Measurements from ENCODE around the gene ATL3. TPM values are rescaled to one million over a fixed set of nuclear protein-coding genes. Genes with fewer than 3 reads are reported as not detected.
A peak's percentile ranks its signal among the peaks of the same experiment; 100 is the strongest.

ATL3 gene
- total and polyA plus RNA-seq, 2 of the 13 experiments (the other 11 are each of a cell fraction or from before 2014, with no cell fraction given): not detected

DNA sequence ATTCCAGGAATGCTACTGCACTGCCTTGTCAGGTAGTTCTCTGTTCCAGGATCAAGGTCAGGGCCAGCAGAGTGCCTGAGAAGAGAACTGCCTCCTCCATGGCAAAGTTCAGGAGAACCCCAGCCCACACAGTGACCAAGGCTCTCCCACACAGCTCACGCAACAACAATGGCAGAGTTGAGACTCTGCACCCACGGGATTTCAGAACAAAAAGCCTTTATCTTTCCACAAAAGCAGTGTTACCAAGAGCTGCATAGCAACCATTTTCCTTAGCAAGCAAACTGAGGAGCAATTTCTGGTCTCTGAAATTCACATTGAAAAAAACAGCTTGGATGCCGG lies 68.0 kb downstream of the ATL3 start (continued):
- TF ChIP-seq XRCC5 (optimal IDR thresholded peaks at IDR 0.05; ENCODE audit: low read length) (no peak), KDM2A (CRISPR knock-in tag; IDR thresholded peaks at IDR 0.05; ENCODE audit: borderline replicate concordance, low read depth) (no peak), MED1 (CRISPR knock-in tag; IDR thresholded peaks at IDR 0.05) (0 out of 2 replicates have a peak, but pooled peaks have one; percentile 34), AGO2 (optimal IDR thresholded peaks at IDR 0.05; ENCODE audit: low read depth, low read length) (no peak), NR2C2 (CRISPR knock-in tag; IDR thresholded peaks at IDR 0.05; ENCODE audit: borderline replicate concordance) (no peak), TARDBP (CRISPR knock-in tag; IDR thresholded peaks at IDR 0.05) (0 out of 2 replicates have a peak, but pooled peaks have one; percentile 38), THAP11 (CRISPR knock-in tag; IDR thresholded peaks at IDR 0.05) (peak; percentile 46), MEF2D (CRISPR knock-in tag; IDR thresholded peaks at IDR 0.05) (no peak), KAT8 (CRISPR knock-in tag; IDR thresholded peaks at IDR 0.05) (peak; percentile 57; the same call in 1 of the 2 replicates), TBL1XR1 (IDR thresholded peaks at IDR 0.05; ENCODE audit: borderline replicate concordance, low read length, partially characterized antibody) (peak; percentile 70), ZNF761 (CRISPR knock-in tag; conservative IDR thresholded peaks at IDR 0.05) (no peak), MIER2 (CRISPR knock-in tag; IDR thresholded peaks at IDR 0.05) (peak; percentile 54; the same call in 1 of the 2 replicates), ZNF703 (CRISPR knock-in tag; IDR thresholded peaks at IDR 0.05; ENCODE audit: borderline replicate concordance) (no peak), ESRRA (CRISPR knock-in tag; IDR thresholded peaks at IDR 0.05; ENCODE audit: low read depth) (no peak), ZNF180 (CRISPR knock-in tag; IDR thresholded peaks at IDR 0.05; ENCODE audit: borderline replicate concordance, low read depth) (no peak), ZNF569 (CRISPR knock-in tag; IDR thresholded peaks at IDR 0.05; ENCODE audit: borderline replicate concordance) (no peak), TBX2 (CRISPR knock-in tag; IDR thresholded peaks at IDR 0.05; ENCODE audit: borderline replicate concordance) (0 out of 2 replicates have a peak, but pooled peaks have one; percentile 12)
- TF ChIP-seq, protein P1, sequence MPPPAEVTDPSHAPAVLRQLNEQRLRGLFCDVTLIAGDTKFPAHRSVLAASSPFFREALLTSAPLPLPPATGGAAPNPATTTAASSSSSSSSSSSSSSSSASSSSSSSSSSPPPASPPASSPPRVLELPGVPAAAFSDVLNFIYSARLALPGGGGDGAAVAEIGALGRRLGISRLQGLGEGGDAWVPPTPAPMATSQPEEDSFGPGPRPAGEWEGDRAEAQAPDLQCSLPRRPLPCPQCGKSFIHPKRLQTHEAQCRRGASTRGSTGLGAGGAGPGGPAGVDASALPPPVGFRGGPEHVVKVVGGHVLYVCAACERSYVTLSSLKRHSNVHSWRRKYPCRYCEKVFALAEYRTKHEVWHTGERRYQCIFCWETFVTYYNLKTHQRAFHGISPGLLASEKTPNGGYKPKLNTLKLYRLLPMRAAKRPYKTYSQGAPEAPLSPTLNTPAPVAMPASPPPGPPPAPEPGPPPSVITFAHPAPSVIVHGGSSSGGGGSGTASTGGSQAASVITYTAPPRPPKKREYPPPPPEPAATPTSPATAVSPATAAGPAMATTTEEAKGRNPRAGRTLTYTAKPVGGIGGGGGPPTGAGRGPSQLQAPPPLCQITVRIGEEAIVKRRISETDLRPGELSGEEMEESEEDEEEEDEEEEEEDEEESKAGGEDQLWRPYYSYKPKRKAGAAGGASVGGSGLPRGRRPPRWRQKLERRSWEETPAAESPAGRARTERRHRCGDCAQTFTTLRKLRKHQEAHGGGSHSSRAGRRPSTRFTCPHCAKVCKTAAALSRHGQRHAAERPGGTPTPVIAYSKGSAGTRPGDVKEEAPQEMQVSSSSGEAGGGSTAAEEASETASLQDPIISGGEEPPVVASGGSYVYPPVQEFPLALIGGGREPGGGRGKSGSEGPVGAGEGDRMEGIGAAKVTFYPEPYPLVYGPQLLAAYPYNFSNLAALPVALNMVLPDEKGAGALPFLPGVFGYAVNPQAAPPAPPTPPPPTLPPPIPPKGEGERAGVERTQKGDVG (CRISPR knock-in tag; IDR thresholded peaks at IDR 0.05; ENCODE audit: borderline replicate concordance): no peak
- TF ChIP-seq, protein P2, sequence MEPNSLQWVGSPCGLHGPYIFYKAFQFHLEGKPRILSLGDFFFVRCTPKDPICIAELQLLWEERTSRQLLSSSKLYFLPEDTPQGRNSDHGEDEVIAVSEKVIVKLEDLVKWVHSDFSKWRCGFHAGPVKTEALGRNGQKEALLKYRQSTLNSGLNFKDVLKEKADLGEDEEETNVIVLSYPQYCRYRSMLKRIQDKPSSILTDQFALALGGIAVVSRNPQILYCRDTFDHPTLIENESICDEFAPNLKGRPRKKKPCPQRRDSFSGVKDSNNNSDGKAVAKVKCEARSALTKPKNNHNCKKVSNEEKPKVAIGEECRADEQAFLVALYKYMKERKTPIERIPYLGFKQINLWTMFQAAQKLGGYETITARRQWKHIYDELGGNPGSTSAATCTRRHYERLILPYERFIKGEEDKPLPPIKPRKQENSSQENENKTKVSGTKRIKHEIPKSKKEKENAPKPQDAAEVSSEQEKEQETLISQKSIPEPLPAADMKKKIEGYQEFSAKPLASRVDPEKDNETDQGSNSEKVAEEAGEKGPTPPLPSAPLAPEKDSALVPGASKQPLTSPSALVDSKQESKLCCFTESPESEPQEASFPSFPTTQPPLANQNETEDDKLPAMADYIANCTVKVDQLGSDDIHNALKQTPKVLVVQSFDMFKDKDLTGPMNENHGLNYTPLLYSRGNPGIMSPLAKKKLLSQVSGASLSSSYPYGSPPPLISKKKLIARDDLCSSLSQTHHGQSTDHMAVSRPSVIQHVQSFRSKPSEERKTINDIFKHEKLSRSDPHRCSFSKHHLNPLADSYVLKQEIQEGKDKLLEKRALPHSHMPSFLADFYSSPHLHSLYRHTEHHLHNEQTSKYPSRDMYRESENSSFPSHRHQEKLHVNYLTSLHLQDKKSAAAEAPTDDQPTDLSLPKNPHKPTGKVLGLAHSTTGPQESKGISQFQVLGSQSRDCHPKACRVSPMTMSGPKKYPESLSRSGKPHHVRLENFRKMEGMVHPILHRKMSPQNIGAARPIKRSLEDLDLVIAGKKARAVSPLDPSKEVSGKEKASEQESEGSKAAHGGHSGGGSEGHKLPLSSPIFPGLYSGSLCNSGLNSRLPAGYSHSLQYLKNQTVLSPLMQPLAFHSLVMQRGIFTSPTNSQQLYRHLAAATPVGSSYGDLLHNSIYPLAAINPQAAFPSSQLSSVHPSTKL (CRISPR knock-in tag; IDR thresholded peaks at IDR 0.05): peak; percentile 89
- TF ChIP-seq, protein P3, sequence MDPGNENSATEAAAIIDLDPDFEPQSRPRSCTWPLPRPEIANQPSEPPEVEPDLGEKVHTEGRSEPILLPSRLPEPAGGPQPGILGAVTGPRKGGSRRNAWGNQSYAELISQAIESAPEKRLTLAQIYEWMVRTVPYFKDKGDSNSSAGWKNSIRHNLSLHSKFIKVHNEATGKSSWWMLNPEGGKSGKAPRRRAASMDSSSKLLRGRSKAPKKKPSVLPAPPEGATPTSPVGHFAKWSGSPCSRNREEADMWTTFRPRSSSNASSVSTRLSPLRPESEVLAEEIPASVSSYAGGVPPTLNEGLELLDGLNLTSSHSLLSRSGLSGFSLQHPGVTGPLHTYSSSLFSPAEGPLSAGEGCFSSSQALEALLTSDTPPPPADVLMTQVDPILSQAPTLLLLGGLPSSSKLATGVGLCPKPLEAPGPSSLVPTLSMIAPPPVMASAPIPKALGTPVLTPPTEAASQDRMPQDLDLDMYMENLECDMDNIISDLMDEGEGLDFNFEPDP (CRISPR knock-in tag; conservative IDR thresholded peaks at IDR 0.05): no peak
- TF ChIP-seq, protein P4, sequence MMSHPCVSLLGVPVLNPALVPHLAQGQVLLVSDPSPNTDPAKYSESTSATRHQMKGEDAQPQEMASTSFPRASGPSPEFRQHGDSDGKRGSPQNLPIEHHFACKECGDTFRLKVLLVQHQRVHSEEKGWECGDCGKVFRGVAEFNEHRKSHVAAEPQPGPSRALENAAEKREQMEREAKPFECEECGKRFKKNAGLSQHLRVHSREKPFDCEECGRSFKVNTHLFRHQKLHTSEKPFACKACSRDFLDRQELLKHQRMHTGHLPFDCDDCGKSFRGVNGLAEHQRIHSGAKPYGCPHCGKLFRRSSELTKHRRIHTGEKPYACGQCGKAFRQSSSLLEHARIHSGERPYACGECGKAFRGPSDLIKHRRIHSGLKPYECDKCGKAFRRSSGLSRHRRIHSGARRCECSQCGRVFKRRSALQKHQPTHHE (CRISPR knock-in tag; IDR thresholded peaks at IDR 0.05; ENCODE audit: borderline replicate concordance): no peak

Measured in HepG2 (cell line).